Lower lobe of right lung (tissue), 2 donors: ENCODE results near the gene FXYD6. TPM values are rescaled to one million over a fixed set of nuclear protein-coding genes. Genes with fewer than 3 reads are reported as not detected.

Experiments
- ATAC-seq, 2 donors: fragments of 200-7000 bp; cut with Tn5 transposase; one replicate each; pipeline ENCODE4 v1.9.1; 2020 to 2022; ENCODE audit warnings: mild to moderate bottlenecking in 2 of 2, moderate library complexity in 2 of 2
- DNase-seq: peaks from one replicate; pipeline ENCODE4 v3.0.0-alpha.2; 2020
- H3K27ac ChIP-seq: fragments of 200-600 bp; one replicate; pipeline ENCODE4 v1.8.0; 2022
- H3K27me3 ChIP-seq: fragments of 200-600 bp; one replicate; pipeline ENCODE4 v1.8.0; 2022; ENCODE audit warnings: low read depth
- H3K36me3 ChIP-seq: fragments of 200-600 bp; one replicate; pipeline ENCODE4 v1.8.0; 2022; ENCODE audit warnings: mild to moderate bottlenecking
- H3K4me1 ChIP-seq: fragments of 200-600 bp; one replicate; pipeline ENCODE4 v1.8.0; 2022
- H3K4me3 ChIP-seq: fragments of 200-600 bp; one replicate; pipeline ENCODE4 v1.8.0; 2022; ENCODE audit warnings: mild to moderate bottlenecking
- H3K9me3 ChIP-seq: fragments of 200-600 bp; one replicate; pipeline ENCODE4 v1.8.0; 2022
- intact Hi-C: fragments of 100-400 bp; cut with DNase I; formaldehyde crosslinking; loops from one replicate; pipeline ENCODE4 v1.11.0; 2022
- total RNA-seq: library from RNA; stranded (reverse); fragmentation: NEBNext Ultra II Directional; extraction: Animal tissue kit (Norgen Biotek cat#: 25700); gene quantifications from one replicate; pipeline ENCODE4 v1.2.1, GENCODE V29; 2021
- TF ChIP-seq, protein P1 (sequence below): fragments of 200-600 bp; IDR thresholded peaks from one replicate; pipeline ENCODE4 v1.8.0; 2022; ENCODE audit warnings: antibody characterized with exemption, mild to moderate bottlenecking
- donor health status: DM: no; HTN: yes; CAD: no; lungs with severe emphysema.

FXYD6 gene
- total RNA-seq, 1 donor from 2014 or later, result 61.2 TPM

DNA sequence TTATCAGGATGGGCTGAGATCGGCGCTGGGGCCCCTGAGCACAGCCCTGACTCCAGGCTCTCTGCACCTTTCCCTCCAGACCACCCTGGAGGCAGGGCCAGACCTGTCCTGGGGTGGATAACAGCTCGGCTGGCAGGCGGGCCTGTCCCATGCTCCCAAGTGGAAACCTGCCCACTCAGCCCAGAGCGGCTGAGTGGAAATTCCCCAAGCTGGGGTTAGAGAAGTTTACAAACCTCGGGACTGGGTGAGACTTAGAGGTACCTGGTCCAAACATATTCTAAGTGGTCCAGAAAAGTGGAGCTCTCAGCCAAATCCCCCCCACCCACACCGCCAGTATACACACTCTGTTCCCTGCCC is 47.1 kb downstream of the FXYD6 start:
- H3K4me1 ChIP-seq, result peaks cover 39% of the 10 kb centered on the region
- ATAC-seq, result peak in 1 of 2 donors; percentile 11
- no peak for DNase-seq

DNA sequence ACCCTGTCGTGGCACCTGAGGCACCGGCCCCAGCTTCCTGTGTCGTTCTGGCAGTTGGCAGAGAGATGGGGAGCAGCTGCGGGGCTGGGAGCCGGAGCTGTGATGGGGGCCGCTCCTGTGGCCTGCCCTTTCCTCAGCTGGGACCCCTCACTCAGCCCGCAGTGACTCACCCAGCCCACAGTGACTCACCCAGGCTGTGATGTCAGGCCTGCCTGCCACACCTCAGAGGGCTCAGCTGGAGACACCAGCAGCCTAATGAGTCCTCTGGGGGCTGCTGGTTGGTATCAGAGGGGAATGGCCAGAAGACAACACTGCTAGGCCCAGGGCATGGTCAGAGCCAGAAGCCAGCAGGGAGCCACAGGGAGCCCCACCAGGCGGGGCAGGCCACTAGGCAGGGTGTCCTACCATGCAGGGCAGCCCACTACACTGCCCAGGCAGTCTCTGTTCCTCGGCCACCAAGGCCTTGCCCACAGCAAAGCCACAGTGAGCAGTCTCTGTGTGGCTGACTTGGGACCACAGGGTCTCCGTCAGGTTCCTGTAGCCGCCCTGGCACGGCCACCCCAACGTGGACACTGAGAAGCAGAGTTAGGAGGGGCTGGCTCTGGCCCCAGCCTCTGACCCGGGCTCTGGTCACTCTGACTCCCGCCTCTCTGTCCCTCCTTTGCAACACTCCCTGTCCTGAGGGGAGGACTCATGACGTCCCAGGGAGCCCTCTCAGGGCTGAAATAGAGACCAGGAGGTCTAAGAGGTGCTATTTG is 47.7 kb downstream of the FXYD6 start:
- peaks cover 3% of the 10 kb centered on the region for H3K27me3 ChIP-seq
- peak; percentile 44 to 57 for ATAC-seq
- TF ChIP-seq, protein P1, sequence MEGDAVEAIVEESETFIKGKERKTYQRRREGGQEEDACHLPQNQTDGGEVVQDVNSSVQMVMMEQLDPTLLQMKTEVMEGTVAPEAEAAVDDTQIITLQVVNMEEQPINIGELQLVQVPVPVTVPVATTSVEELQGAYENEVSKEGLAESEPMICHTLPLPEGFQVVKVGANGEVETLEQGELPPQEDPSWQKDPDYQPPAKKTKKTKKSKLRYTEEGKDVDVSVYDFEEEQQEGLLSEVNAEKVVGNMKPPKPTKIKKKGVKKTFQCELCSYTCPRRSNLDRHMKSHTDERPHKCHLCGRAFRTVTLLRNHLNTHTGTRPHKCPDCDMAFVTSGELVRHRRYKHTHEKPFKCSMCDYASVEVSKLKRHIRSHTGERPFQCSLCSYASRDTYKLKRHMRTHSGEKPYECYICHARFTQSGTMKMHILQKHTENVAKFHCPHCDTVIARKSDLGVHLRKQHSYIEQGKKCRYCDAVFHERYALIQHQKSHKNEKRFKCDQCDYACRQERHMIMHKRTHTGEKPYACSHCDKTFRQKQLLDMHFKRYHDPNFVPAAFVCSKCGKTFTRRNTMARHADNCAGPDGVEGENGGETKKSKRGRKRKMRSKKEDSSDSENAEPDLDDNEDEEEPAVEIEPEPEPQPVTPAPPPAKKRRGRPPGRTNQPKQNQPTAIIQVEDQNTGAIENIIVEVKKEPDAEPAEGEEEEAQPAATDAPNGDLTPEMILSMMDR, result no peak
- intact Hi-C loops, result no loop called here
- H3K4me1 ChIP-seq, result peaks cover 45% of the 10 kb centered on the region
- H3K36me3 ChIP-seq, result no peaks in the 10 kb centered on the region
- H3K27ac ChIP-seq, result peak overlapping the region; percentile 58
- peak; percentile 46 for DNase-seq
- no peaks in the 10 kb centered on the region for H3K9me3 ChIP-seq
- H3K4me3 ChIP-seq, result no peak overlapping the region

More for the DNA sequence above, 47.1 kb downstream of the FXYD6 start:
- Histone ChIP-seq H3K27ac (peak overlapping the region; percentile 58), H3K27me3 (peaks cover 3% of the 10 kb centered on the region), H3K9me3 (no peaks in the 10 kb centered on the region), H3K4me3 (no peak overlapping the region), H3K36me3 (no peaks in the 10 kb centered on the region)
- intact Hi-C loops, result no loop called here
- TF ChIP-seq, protein P1, result no peak

DNA sequence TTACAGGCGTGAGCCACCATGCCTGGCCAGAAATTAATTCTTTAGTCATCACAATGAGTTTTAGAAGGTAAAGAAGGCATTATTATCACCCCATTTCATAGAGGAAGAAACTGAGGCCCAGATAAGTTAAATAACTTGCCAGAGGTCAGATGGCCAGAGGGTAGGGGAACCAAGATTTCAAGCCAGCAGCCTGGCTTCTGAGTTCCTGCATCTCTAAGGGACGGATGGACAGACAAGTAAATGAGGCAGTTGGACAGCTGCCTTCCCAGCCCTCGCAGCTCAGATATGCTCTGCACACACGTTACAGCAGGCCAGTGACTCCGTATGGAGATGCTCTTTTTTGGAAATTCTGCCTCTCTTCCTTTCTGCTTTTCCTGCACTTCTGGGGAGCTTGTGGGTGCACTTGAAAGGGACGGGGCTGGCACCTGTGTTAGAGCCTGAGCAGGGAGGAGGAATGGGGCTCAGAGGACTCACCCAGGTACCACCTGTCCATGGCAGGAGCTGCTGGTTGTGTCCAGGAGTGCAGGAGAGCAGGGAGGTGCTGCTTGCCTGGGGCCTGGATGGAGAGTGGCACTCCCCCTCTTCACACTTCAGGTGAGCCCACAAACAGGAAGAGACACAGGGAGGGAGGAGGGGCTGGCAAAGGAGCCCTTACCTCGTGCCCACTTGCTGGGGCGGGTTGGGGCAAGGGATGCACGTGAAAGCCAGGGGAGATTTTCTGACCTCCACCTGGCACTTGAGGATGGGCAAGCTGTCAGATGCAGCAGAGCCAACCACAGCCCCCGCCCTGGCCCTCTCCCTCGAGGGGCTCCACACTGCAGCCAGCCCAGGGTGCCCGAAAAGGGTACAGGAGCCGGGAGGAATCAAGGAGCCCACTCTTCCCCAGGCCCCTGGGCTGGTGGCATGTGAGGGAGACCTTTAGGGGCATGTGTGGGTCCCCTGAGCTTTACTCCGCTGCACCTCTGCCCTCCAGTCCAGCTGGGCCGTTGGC is 48.6 kb downstream of the FXYD6 start:
- Histone ChIP-seq H3K27me3 (peaks cover 3% of the 10 kb centered on the region), H3K4me3 (no peak overlapping the region), H3K9me3 (no peaks in the 10 kb centered on the region), H3K4me1 (peaks cover 55% of the 10 kb centered on the region), H3K27ac (peak overlapping the region; percentile 4), H3K36me3 (no peaks in the 10 kb centered on the region)
- intact Hi-C loops, result no loop called here
- no peak for DNase-seq
- TF ChIP-seq, protein P1, result no peak
- ATAC-seq, result no peak

DNA sequence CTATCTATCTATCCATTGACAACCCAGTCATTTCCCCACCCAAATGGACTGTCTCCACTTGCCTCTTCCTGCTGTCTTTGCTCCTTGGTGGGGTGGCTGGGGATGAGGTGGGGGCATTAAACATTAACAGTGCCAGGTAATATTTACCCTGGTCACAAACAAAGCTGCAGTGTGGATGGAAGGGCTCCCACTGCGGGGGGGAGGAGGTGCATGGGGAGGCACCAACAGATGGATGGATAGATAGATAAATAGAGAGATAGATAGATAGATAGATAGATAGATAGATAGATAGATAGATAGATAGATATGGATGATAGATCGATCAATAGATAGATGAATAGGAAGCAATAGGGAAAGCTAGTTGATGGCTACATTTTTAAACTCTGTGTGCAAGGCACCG is 49.6 kb downstream of the FXYD6 start:
- DNase-seq, result no peak
- Histone ChIP-seq H3K36me3 (no peaks in the 10 kb centered on the region), H3K27me3 (peaks cover 3% of the 10 kb centered on the region), H3K4me1 (peaks cover 60% of the 10 kb centered on the region), H3K9me3 (no peaks in the 10 kb centered on the region), H3K4me3 (no peak overlapping the region), H3K27ac (no peak overlapping the region)
- intact Hi-C loops, result no loop called here
- no peak for ATAC-seq
- TF ChIP-seq, protein P1, result no peak

DNA sequence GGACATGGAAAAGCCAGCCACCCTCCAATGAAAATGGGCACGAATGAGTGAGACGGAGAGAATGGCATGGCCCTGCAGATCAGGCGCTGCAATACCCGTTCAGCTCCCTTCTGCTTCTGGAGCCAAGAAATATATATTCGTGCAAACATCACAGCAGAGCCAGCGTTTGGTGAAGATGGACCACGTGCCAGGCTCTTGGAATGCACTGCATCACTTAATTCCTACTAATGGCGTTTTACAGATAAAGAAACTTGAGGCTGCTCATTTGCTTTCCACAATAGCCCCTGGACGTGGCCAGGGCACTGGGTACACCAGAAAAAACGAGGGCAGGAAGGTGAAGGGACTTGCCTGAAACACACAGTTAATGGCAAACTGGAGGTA is 50.3 kb downstream of the FXYD6 start:
- Histone ChIP-seq H3K4me1 (peaks cover 60% of the 10 kb centered on the region), H3K27ac (no peak overlapping the region)
- intact Hi-C loops, result no loop called here

More for the DNA sequence above, 50.3 kb downstream of the FXYD6 start:
- no peak for ATAC-seq
- TF ChIP-seq, protein P1, result no peak
- Histone ChIP-seq H3K9me3 (no peaks in the 10 kb centered on the region), H3K27me3 (peaks cover 3% of the 10 kb centered on the region), H3K36me3 (no peaks in the 10 kb centered on the region), H3K4me3 (no peak overlapping the region)
- DNase-seq, result no peak
